Right ventricle myocardium inferior (tissue), 1 donor: ENCODE data around the gene IFTAP. TPM values are rescaled to one million over a fixed set of nuclear protein-coding genes. Genes with fewer than 3 reads are reported as not detected.
A peak's percentile ranks its signal among the peaks of the same experiment; 100 is the strongest.

ENCODE experiments used
- ATAC-seq: fragments of 200-7000 bp; cut with Tn5 transposase; one replicate; pipeline ENCODE4 v1.9.1; 2020; ENCODE audit warnings: mild to moderate bottlenecking, moderate library complexity
- DNase-seq: peaks from one replicate; pipeline ENCODE4 v3.0.0; 2021; ENCODE audit errors: missing footprints
- intact Hi-C: fragments of 100-400 bp; cut with DNase I; formaldehyde crosslinking; loops from one replicate; pipeline ENCODE4 v1.11.0; 2022
- total RNA-seq: library from RNA; stranded (reverse); fragmentation: NEBNext Ultra II Directional; extraction: Animal tissue kit (Norgen Biotek cat#: 25700); gene quantifications from one replicate; pipeline ENCODE4 v1.2.1, GENCODE V29; 2021
- donor health status: DM: no; HTN: yes; CAD: no; lungs with severe emphysema.

IFTAP gene
- total RNA-seq, 1 donor from 2014 or later = 39.7 TPM

DNA sequence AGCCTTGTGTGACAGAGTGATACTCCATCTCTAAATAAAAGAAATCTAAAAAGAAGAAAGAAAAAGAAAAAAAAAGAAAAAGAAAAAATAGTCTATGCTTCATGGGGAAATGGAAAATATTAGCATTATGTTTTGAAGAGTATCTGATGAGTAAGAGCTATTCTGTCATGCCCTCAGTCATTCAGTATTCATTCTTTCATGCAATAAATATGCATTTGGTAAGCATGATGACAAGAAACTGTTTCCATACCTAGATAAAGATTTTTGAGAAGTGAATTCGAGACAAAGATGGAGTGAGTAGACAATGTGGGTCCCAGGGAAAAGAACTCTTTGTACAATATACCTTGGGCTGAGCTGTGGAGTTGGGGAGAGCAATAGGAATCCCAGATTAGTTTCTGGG lies 6.2 kb upstream of the IFTAP start:
- no peak for ATAC-seq
- intact Hi-C loops = no loop called here
- no peak for DNase-seq

- intact Hi-C loops = no loop called here
- ATAC-seq (no peak), DNase-seq (no peak)
These were observed 3.8 kb upstream of the IFTAP start for GRCh38 chr11:36590513-36590912.

- DNase-seq = no peak
- intact Hi-C loops = no loop called here
- no peak for ATAC-seq
These were observed 2.9 kb upstream of the IFTAP start for GRCh38 chr11:36591433-36591832.

GRCh38 chr11:36596880-36597279 lies 2.6 kb downstream of the IFTAP start:
- ATAC-seq = no peak
- intact Hi-C loops = no loop called here
- no peak for DNase-seq

- intact Hi-C loops = no loop called here
- no peak for DNase-seq
- no peak for ATAC-seq
These were observed 3.7 kb downstream of the IFTAP start, which contains the start of gene RAG2 for GRCh38 chr11:36598051-36598450. Gene RAG2, minus strand, starts transcription at chr11:36598236. Its CDS starts 4,068 bp downstream, at chr11:36594168.

DNA sequence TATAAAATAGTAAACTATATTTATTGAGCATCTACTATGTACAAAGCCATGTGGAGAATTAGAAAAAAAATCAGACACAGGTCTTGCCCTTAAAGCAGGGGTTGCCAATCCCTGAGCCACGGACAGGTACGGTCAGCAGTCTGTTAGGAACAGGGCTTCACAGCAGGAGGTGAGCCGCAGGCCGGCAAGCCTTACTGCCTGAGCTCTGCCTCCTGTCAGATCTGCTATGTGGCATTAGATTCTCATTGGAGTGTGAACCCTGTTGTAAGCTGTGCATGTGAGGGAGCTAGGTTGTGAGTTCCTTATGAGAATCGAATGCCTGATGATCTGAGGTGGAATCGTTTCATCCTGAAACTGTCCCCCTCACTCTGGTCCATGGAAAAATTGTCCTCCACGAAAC lies 5.9 kb downstream of the IFTAP start:
- DNase-seq (no peak), ATAC-seq (no peak)
- intact Hi-C loops = no loop called here

GRCh38 chr11:36601155-36601554 lies 6.9 kb downstream of the IFTAP start:
- DNase-seq = no peak
- ATAC-seq = no peak
- intact Hi-C loops = no loop called here

GRCh38 chr11:36602135-36602534 lies 7.8 kb downstream of the IFTAP start:
- ATAC-seq = no peak
- DNase-seq = no peak
- intact Hi-C loops = no loop called here

DNA sequence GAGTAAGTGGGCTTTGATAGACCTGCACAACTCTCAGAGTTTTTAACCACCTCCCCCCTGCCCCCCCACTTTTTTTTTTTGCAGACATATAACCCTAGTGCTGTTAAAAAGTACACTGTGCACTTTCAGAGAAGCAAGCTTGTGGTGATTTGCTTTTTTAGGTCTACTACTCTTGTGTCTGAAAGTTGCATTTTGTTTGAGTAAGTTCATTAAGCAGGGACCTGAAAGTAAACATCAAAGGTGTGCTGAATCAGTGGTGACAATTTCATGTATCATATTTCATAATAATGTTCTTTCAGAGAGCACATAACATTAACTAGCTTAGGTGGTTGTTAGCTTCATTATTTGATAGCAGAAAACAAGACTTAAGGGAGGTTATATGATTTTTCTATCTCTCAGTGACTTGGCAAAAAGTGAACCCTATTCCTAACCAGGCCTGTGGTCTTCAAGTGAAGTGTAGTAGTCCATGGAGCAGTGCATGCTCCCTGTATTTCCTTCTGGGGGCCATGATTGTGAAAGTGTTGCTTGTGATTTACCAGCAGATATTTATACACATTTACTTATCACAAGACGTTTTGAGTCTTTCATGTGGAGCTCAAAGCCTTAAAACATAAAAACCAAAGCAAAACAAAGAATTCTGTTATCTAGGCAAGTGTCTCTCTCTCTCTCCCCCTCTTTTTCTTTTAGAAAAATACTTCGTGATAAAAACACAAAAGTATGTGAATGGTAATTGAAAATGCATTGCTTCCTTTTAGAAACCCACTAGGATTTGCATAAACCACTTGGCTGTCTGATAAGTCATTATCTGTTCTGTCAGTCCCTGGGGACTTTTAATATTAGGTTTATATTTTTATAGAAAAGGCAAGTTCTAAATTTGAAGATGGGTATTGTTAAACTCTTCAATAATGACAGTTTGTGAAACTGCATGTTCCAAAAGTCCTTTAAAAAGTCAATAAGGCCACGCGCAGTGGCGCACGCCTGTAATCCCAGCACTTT lies 11.2 kb downstream of the IFTAP start:
- no peak for ATAC-seq
- intact Hi-C loops = no loop called here
- no peak for DNase-seq

DNA sequence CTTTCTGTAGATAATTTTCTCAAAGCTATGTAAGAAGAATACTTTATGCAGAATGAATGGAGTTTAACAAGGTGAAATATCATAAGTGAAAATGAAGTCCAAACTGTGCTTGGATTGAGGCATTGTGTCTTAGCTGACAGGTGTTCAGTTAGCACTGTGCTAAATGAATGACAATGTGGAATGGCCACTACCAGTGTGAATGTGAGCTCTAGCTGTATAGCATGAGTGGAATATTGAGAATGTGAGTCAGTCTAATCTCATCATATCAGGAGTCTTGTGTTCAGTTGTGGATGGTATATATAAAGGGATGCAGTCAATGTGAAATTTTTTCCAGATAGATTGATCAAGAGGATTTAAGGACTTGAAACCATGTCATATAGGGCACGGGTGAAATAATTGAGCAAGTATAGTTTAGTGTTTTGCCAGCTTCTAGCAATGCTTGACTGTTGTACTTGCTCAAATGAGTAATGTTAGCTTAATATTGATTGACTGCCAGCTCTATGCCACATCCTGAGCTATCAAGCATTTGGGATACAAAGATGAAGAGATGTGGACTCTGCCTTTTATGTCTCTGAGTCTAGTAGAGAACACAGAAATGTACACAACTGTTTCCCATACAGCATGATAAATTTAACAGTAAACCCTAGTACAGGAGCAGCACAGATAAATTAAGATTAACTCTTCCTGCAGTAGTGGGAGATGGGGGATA lies 14.3 kb downstream of the IFTAP start:
- intact Hi-C loops = no loop called here
- no peak for ATAC-seq
- no peak for DNase-seq

DNA sequence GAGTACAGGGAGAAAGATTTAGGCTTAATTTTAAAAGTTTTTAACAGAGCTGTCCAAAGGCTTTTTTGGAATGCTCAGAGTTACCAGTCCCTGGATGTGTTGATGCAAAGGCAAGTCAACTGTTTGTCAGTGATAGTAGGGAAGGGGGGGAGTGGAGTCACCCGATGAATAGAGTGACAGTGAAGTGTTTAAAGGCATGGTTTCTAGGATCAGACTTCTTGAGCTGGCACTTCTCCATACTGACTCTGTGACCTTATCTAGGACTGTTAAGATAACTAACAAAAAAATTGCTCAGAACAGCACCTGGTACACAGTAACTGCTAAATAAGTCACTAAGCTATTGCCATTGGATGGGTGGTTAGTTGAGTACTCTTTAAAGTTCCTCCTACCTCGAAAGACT lies 15.1 kb downstream of the IFTAP start:
- intact Hi-C loops = no loop called here
- no peak for ATAC-seq

DNA sequence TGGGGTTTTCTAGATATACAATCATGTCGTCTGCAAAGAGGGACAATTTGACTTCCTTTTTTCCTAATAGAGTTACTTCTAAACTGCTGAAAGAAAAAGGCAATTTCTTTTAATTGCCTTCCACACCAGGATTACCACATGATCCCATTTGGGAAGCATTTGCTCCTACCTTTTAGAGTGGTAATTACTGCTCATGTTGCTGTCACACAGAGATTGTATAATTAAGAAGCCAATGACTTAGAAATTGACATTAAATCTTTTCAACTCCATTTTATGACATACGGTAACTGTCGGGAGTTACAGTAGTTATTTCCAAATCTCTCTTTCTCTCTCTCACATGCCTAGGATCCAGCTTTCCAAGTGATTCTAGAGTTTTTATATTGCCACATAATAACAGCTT lies 21.5 kb downstream of the IFTAP start:
- ATAC-seq (no peak), DNase-seq (no peak)
- intact Hi-C loops = no loop called here

More for the DNA sequence above, 15.1 kb downstream of the IFTAP start:
- DNase-seq = no peak

GRCh38 chr11:36617543-36618362 lies 23.5 kb downstream of the IFTAP start:
- ATAC-seq (no peak), DNase-seq (no peak)
- intact Hi-C loops = no loop called here

GRCh38 chr11:36618363-36619047 lies 24.2 kb downstream of the IFTAP start:
- ATAC-seq = no peak
- intact Hi-C loops = no loop called here
- DNase-seq = no peak

DNA sequence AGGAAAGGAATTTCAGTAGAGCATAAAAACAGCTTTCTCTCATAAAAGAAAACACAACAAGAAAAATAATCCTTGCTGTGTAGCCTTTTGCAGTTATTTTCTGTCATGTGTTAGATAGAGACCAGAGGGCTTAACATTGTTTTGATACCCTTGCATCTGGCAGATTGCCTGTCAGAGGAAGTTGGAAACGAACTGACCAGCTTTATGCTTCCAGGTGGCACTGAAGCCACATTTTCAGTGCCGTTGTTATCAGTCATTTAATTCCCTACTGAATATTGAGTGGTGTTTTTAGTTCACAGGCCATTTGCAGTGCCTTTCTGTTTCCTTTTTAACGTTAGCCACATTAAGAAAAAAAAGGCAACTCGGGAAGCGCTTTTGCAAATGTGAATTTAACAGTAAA lies 25.2 kb downstream of the IFTAP start:
- intact Hi-C loops = no loop called here
- DNase-seq (no peak), ATAC-seq (no peak)

GRCh38 chr11:36620246-36620645 lies 25.9 kb downstream of the IFTAP start:
- ATAC-seq (no peak), DNase-seq (no peak)
- intact Hi-C loops = no loop called here

GRCh38 chr11:36622431-36623136 lies 28.3 kb downstream of the IFTAP start:
- DNase-seq (no peak), ATAC-seq (peak; percentile 65)
- intact Hi-C loops = loop anchor here (1.0 kb wide), 1 partner anchor 58 kb away; no protein-coding TSS in a partner anchor

DNA sequence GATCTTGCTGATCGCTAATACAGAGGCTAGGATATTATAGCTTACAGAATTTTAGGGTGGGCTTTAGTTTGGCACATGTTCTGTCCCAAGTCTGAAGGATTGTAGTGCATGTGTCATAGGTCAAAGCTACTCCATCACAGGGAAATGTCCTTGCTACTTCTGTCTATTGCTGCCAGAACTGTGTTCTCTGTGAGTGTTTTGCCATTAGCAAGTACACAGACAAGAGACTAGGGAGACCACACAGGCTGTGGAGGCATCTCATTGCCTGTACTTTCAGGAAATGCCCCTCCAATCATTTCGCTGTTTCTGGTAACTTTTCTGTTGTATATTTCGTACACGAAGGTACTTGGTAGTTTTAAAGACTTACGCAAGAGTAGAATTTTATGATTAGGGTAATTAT lies 29.2 kb downstream of the IFTAP start:
- intact Hi-C loops = no loop called here
- ATAC-seq = no peak
- DNase-seq = no peak
